Measurements from ENCODE around the gene CENPU.

GRCh38 chr4:184757810-184758209 lies 23.9 kb upstream of the CENPU start:
- TF ChIP-seq, protein P1, sequence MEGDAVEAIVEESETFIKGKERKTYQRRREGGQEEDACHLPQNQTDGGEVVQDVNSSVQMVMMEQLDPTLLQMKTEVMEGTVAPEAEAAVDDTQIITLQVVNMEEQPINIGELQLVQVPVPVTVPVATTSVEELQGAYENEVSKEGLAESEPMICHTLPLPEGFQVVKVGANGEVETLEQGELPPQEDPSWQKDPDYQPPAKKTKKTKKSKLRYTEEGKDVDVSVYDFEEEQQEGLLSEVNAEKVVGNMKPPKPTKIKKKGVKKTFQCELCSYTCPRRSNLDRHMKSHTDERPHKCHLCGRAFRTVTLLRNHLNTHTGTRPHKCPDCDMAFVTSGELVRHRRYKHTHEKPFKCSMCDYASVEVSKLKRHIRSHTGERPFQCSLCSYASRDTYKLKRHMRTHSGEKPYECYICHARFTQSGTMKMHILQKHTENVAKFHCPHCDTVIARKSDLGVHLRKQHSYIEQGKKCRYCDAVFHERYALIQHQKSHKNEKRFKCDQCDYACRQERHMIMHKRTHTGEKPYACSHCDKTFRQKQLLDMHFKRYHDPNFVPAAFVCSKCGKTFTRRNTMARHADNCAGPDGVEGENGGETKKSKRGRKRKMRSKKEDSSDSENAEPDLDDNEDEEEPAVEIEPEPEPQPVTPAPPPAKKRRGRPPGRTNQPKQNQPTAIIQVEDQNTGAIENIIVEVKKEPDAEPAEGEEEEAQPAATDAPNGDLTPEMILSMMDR (IDR thresholded peaks at IDR 0.05 in 8 of 11, conservative IDR thresholded peaks at IDR 0.05 in 3 of 11) = no peak
- TF ChIP-seq POLR2A (IDR thresholded peaks at IDR 0.05) = no peak
